ENCODE data around the gene SYT7. TPM values are rescaled to one million over a fixed set of nuclear protein-coding genes. Genes with fewer than 3 reads are reported as not detected.

Gene SYT7
- total RNA-seq, 3 donors from 2014 or later (not counting 1 experiment from before 2014, with no cell fraction given) = 0.07 TPM; not detected in 2

GRCh38 chr11:61486011-61486620 lies 94.8 kb downstream of the SYT7 start:
- no peaks in the 10 kb centered on the region for H3K9me3 Mint-ChIP-seq
- 89% methylated on average over 6 of the region's 6 CpGs for WGBS (ENCODE audit: insufficient coverage)
- TF ChIP-seq CTCF (IDR thresholded peaks at IDR 0.05) = no peak

GRCh38 chr11:61485080-61485479 lies 95.8 kb downstream of the SYT7 start:
- intact Hi-C loops (cut with micrococcal nuclease) = no loop called here
- no peaks in the 10 kb centered on the region for H3K4me1 ChIP-seq (ENCODE audit: control insufficient read depth, insufficient read depth, low read length)
- no peaks in the 10 kb centered on the region for H3K9me3 Mint-ChIP-seq

More at GRCh38 chr11:61486011-61486620, 94.8 kb downstream of the SYT7 start:
- Histone ChIP-seq H3K4me3 (ENCODE audit: low read length) (no peak overlapping the region), H3K27me3 (ENCODE audit: control insufficient read depth, insufficient read depth, low read length) (no peaks in the 10 kb centered on the region), H3K36me3 (ENCODE audit: control insufficient read depth, insufficient read depth, low read length) (no peaks in the 10 kb centered on the region), H3K27ac (ENCODE audit: low read length) (no peak overlapping the region), H3K9me3 (ENCODE audit: control insufficient read depth, insufficient read depth, low read length) (no peaks in the 10 kb centered on the region), H3K4me1 (ENCODE audit: control insufficient read depth, insufficient read depth, low read length) (no peaks in the 10 kb centered on the region)
- no peaks in the 10 kb centered on the region for H3K27me3 Mint-ChIP-seq (ENCODE audit: low read depth in 2 of 2)
- H3K4me1 Mint-ChIP-seq = no peaks in the 10 kb centered on the region
- H3K36me3 Mint-ChIP-seq = no peaks in the 10 kb centered on the region
- no peak overlapping the region for H3K4me3 Mint-ChIP-seq
- H3K27ac Mint-ChIP-seq = no peak overlapping the region
- intact Hi-C loops (cut with micrococcal nuclease) = no loop called here
- DNase-seq (no peak), ATAC-seq (no peak)

GRCh38 chr11:61484541-61484940 lies 96.3 kb downstream of the SYT7 start:
- Histone ChIP-seq H3K36me3 (ENCODE audit: control insufficient read depth, insufficient read depth, low read length) (no peaks in the 10 kb centered on the region), H3K27me3 (ENCODE audit: control insufficient read depth, insufficient read depth, low read length) (no peaks in the 10 kb centered on the region), H3K4me1 (ENCODE audit: control insufficient read depth, insufficient read depth, low read length) (no peaks in the 10 kb centered on the region), H3K4me3 (ENCODE audit: low read length) (no peak overlapping the region), H3K27ac (ENCODE audit: low read length) (no peak overlapping the region), H3K9me3 (ENCODE audit: control insufficient read depth, insufficient read depth, low read length) (no peaks in the 10 kb centered on the region)
- Mint-ChIP-seq H3K9me3 (no peaks in the 10 kb centered on the region), H3K4me3 (no peak overlapping the region), H3K36me3 (no peaks in the 10 kb centered on the region), H3K27ac (no peak overlapping the region), H3K4me1 (no peaks in the 10 kb centered on the region), H3K27me3 (ENCODE audit: low read depth in 2 of 2) (peaks cover 0 to 3% of the 10 kb centered on the region in 2 donors)
- no peak for TF ChIP-seq CTCF (IDR thresholded peaks at IDR 0.05)
- intact Hi-C loops (cut with micrococcal nuclease) = no loop called here
- WGBS (ENCODE audit: insufficient coverage) = 89% methylated on average over 11 of the region's 11 CpGs
- ATAC-seq (no peak), DNase-seq (no peak)

More at GRCh38 chr11:61485080-61485479, 95.8 kb downstream of the SYT7 start:
- 92% methylated on average over 11 of the region's 11 CpGs for WGBS (ENCODE audit: insufficient coverage)
- H3K27ac Mint-ChIP-seq = no peak overlapping the region
- Histone ChIP-seq H3K9me3 (ENCODE audit: control insufficient read depth, insufficient read depth, low read length) (no peaks in the 10 kb centered on the region), H3K27me3 (ENCODE audit: control insufficient read depth, insufficient read depth, low read length) (no peaks in the 10 kb centered on the region), H3K36me3 (ENCODE audit: control insufficient read depth, insufficient read depth, low read length) (no peaks in the 10 kb centered on the region), H3K27ac (ENCODE audit: low read length) (no peak overlapping the region), H3K4me3 (ENCODE audit: low read length) (no peak overlapping the region)
- ATAC-seq (no peak), DNase-seq (no peak)
- no peaks in the 10 kb centered on the region for H3K4me1 Mint-ChIP-seq
- peaks cover 0 to 3% of the 10 kb centered on the region in 2 donors for H3K27me3 Mint-ChIP-seq (ENCODE audit: low read depth in 2 of 2)
- H3K4me3 Mint-ChIP-seq = no peak overlapping the region
- no peaks in the 10 kb centered on the region for H3K36me3 Mint-ChIP-seq
- TF ChIP-seq CTCF (IDR thresholded peaks at IDR 0.05) = no peak

GRCh38 chr11:61482513-61482912 lies 98.4 kb downstream of the SYT7 start:
- intact Hi-C loops (cut with micrococcal nuclease) = no loop called here
- no peak overlapping the region for H3K4me3 Mint-ChIP-seq
- no peaks in the 10 kb centered on the region for H3K27me3 ChIP-seq (ENCODE audit: control insufficient read depth, insufficient read depth, low read length)

More at GRCh38 chr11:61482513-61482912, 98.4 kb downstream of the SYT7 start:
- H3K4me1 Mint-ChIP-seq = peaks cover 0 to 6% of the 10 kb centered on the region in 2 donors
- no peaks in the 10 kb centered on the region for H3K36me3 Mint-ChIP-seq
- no peak overlapping the region for H3K27ac ChIP-seq (ENCODE audit: low read length)
- 45% methylated on average over 7 of the region's 7 CpGs for WGBS (ENCODE audit: insufficient coverage)
- no peak overlapping the region for H3K27ac Mint-ChIP-seq
- TF ChIP-seq CTCF (IDR thresholded peaks at IDR 0.05) = peak; percentile 25
- H3K9me3 ChIP-seq (ENCODE audit: control insufficient read depth, insufficient read depth, low read length) = no peaks in the 10 kb centered on the region
- ATAC-seq = peak in 1 of 3 donors; percentile 45
- no peaks in the 10 kb centered on the region for H3K36me3 ChIP-seq (ENCODE audit: control insufficient read depth, insufficient read depth, low read length)
- peaks cover 7% of the 10 kb centered on the region for H3K4me1 ChIP-seq (ENCODE audit: control insufficient read depth, insufficient read depth, low read length)
- peak in 1 of 2 donors; percentile 14 for DNase-seq
- no peaks in the 10 kb centered on the region for H3K9me3 Mint-ChIP-seq
- H3K27me3 Mint-ChIP-seq (ENCODE audit: low read depth in 2 of 2) = peaks cover 0 to 3% of the 10 kb centered on the region in 2 donors
- no peak overlapping the region for H3K4me3 ChIP-seq (ENCODE audit: low read length)

Data from natural killer cell (primary cell).